ENCODE results near the gene PRRT1.
"Not testable (repeated sequence)": the region's sequence is repeated elsewhere in the genome, so short reads cannot be mapped to it uniquely, and the experiment has no call there.

The PRRT1 gene

GRCh38 chr6:32187009-32187709, 35.4 kb upstream of the PRRT1 start:
- DNase-seq (ENCODE audit: low read depth, low spot score), result no peak
- Histone ChIP-seq H3K36me3 (ENCODE audit: control insufficient read depth, insufficient read depth, low read length) (peaks cover 17% of the 10 kb centered on the region), H3K4me1 (ENCODE audit: control insufficient read depth, insufficient read depth, low read length) (peaks cover 10% of the 10 kb centered on the region), H3K27ac (ENCODE audit: low read length) (no peak overlapping the region), H3K27me3 (ENCODE audit: control insufficient read depth, insufficient read depth, low read length) (no peaks in the 10 kb centered on the region), H3K4me3 (ENCODE audit: low read length) (no peak overlapping the region), H3K9me3 (ENCODE audit: control insufficient read depth, insufficient read depth, low read length) (no peaks in the 10 kb centered on the region)
- no CpG with 5 or more reads among the region's 12 CpGs for WGBS (ENCODE audit: insufficient coverage, insufficient read length)

DNA sequence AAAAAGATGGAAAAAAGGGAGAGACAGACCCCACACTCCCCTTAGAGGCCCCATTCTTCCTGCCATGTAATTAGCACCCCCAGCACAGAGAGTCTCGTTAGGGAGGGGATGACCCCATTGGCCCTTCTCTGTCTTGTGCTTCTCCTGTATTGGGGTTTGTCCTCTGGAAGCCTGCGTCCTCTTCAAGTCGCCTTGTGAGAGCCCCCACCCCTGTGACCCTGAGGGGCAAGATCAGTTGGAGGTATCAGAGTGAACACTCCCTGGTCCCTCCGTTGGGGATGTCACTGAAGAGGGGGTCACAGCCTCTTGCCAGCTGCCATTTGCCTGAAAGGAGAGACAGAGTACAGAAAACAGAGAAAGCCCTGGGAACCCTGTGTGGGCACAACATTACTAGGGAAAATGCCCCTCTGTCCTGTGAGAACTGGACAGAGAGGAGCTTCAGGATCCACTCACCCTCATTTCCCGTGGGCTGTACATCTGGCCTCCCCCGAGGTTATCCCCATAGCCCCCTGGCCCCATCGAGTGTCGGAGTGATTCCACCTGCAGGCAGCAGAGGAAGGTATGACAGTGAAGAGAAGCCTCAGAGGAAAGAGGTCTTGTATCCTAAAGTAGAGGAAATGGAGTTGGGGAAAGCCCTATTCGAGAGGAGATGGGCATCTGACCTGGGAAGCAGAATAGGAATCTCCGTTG, 34.6 kb upstream of the PRRT1 start:
- H3K27me3 ChIP-seq (ENCODE audit: control insufficient read depth, insufficient read depth, low read length); H3K9me3 ChIP-seq (ENCODE audit: control insufficient read depth, insufficient read depth, low read length); H3K4me3 ChIP-seq (ENCODE audit: low read length); H3K4me1 ChIP-seq (ENCODE audit: control insufficient read depth, insufficient read depth, low read length); H3K27ac ChIP-seq (ENCODE audit: low read length); DNase-seq (ENCODE audit: low read depth, low spot score): not testable (repeated sequence)
- peaks cover 19% of the 10 kb centered on the region for H3K36me3 ChIP-seq (ENCODE audit: control insufficient read depth, insufficient read depth, low read length)
- no CpG with 5 or more reads among the region's 10 CpGs for WGBS (ENCODE audit: insufficient coverage, insufficient read length)

GRCh38 chr6:32185681-32186131, 34.0 kb upstream of the PRRT1 start:
- WGBS (ENCODE audit: insufficient coverage, insufficient read length), result no CpG with 5 or more reads among the region's 11 CpGs
- H3K9me3 ChIP-seq (ENCODE audit: control insufficient read depth, insufficient read depth, low read length); H3K27me3 ChIP-seq (ENCODE audit: control insufficient read depth, insufficient read depth, low read length); H3K4me3 ChIP-seq (ENCODE audit: low read length); DNase-seq (ENCODE audit: low read depth, low spot score); H3K4me1 ChIP-seq (ENCODE audit: control insufficient read depth, insufficient read depth, low read length); H3K27ac ChIP-seq (ENCODE audit: low read length): not testable (repeated sequence)
- H3K36me3 ChIP-seq (ENCODE audit: control insufficient read depth, insufficient read depth, low read length), result peaks cover 22% of the 10 kb centered on the region

DNA sequence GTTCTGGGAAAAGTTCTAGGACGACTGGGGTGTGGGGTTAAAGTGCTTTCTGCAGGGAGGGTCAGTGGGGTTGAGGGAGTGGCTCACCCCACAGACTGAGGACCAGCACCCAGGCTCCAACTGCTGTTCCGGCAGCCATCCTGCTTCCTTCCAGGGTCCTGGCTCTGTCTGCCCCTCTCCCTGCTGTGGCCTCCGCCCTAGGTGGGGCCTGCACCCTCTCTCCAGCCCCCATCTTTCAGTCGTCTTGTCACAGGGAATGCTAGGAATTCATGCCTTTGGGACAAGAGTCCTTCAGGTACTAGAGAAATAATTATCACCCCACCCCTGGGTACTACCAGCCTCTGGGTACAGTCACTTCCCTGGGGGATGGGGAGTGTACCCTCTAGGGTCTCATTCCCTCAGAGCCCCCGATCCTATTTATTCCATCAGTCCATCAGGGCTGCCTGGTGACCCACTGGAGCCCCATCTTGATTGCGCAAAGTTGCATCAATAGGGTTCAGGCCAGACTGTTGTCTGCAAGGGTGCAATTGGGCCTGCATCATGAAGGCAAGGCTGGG, 32.4 kb upstream of the PRRT1 start, which contains the start of gene AGER:
Gene AGER, minus strand, starts transcription at position 170 of the 557 bp plus-strand sequence. Its CDS starts 31 bp downstream, at position 139.
- Histone ChIP-seq H3K27ac (ENCODE audit: low read length) (no peak within 1 kb of the TSS), H3K4me1 (ENCODE audit: control insufficient read depth, insufficient read depth, low read length) (peaks cover 4% of the 10 kb centered on the region), H3K9me3 (ENCODE audit: control insufficient read depth, insufficient read depth, low read length) (no peaks in the 10 kb centered on the region), H3K36me3 (ENCODE audit: control insufficient read depth, insufficient read depth, low read length) (peaks cover 22% of the 10 kb centered on the region), H3K4me3 (ENCODE audit: low read length) (no peak within 1 kb of the TSS), H3K27me3 (ENCODE audit: control insufficient read depth, insufficient read depth, low read length) (no peaks in the 10 kb centered on the region)
- no peak for DNase-seq (ENCODE audit: low read depth, low spot score)
- WGBS (ENCODE audit: insufficient coverage, insufficient read length), result no CpG with 5 or more reads among the region's 6 CpGs

DNA sequence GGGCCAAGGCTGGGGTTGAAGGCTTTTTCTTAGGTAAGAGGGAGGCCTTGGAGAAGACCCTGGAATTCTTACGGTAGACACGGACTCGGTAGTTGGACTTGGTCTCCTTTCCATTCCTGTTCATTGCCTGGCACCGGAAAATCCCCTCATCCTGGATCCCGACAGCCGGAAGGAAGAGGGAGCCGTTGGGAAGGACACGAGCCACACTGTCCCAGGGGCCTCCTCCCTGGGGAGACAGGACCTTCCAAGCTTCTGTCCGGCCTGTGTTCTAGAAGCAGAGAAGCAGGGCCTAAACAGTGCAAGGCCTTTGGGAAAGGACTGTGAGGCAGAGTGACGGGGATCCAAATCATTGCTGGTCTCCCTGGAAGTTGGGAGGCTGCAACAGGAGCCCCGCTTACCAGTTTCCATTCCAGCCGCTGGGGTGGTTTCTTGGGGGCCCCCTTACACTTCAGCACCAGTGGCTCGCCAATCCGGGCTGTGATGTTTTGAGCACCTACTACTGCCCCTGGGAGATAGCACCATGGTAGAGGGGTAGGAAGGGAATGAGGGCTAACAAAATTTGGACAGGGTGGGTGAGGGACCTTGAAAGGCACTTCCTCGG, 31.8 kb upstream of the PRRT1 start:
- Histone ChIP-seq H3K27ac (ENCODE audit: low read length) (no peak overlapping the region), H3K4me1 (ENCODE audit: control insufficient read depth, insufficient read depth, low read length) (peaks cover 2% of the 10 kb centered on the region; the same call in 1 of the 2 replicates), H3K36me3 (ENCODE audit: control insufficient read depth, insufficient read depth, low read length) (peaks cover 22% of the 10 kb centered on the region), H3K27me3 (ENCODE audit: control insufficient read depth, insufficient read depth, low read length) (no peaks in the 10 kb centered on the region), H3K4me3 (ENCODE audit: low read length) (no peak overlapping the region), H3K9me3 (ENCODE audit: control insufficient read depth, insufficient read depth, low read length) (no peaks in the 10 kb centered on the region)
- no CpG with 5 or more reads among the region's 15 CpGs for WGBS (ENCODE audit: insufficient coverage, insufficient read length)
- no peak for DNase-seq (ENCODE audit: low read depth, low spot score)

GRCh38 chr6:32183030-32183429, 31.3 kb upstream of the PRRT1 start:
- Histone ChIP-seq H3K4me1 (ENCODE audit: control insufficient read depth, insufficient read depth, low read length) (peaks cover 2% of the 10 kb centered on the region; the same call in 1 of the 2 replicates), H3K27ac (ENCODE audit: low read length) (no peak overlapping the region), H3K36me3 (ENCODE audit: control insufficient read depth, insufficient read depth, low read length) (peaks cover 21% of the 10 kb centered on the region), H3K9me3 (ENCODE audit: control insufficient read depth, insufficient read depth, low read length) (no peaks in the 10 kb centered on the region), H3K4me3 (ENCODE audit: low read length) (no peak overlapping the region), H3K27me3 (ENCODE audit: control insufficient read depth, insufficient read depth, low read length) (no peaks in the 10 kb centered on the region)
- no CpG with 5 or more reads among the region's 3 CpGs for WGBS (ENCODE audit: insufficient coverage, insufficient read length)
- no peak for DNase-seq (ENCODE audit: low read depth, low spot score)

- peaks cover 2% of the 10 kb centered on the region; the same call in 1 of the 2 replicates for H3K4me1 ChIP-seq (ENCODE audit: control insufficient read depth, insufficient read depth, low read length)
- no peak for DNase-seq (ENCODE audit: low read depth, low spot score)
- H3K9me3 ChIP-seq (ENCODE audit: control insufficient read depth, insufficient read depth, low read length), result no peaks in the 10 kb centered on the region
- H3K27me3 ChIP-seq (ENCODE audit: control insufficient read depth, insufficient read depth, low read length), result no peaks in the 10 kb centered on the region
- no peak overlapping the region for H3K4me3 ChIP-seq (ENCODE audit: low read length)
- H3K27ac ChIP-seq (ENCODE audit: low read length), result no peak overlapping the region
- peaks cover 17% of the 10 kb centered on the region for H3K36me3 ChIP-seq (ENCODE audit: control insufficient read depth, insufficient read depth, low read length)
- no CpG with 5 or more reads among the region's 10 CpGs for WGBS (ENCODE audit: insufficient coverage, insufficient read length)
Measured at GRCh38 chr6:32182555-32182981, 30.8 kb upstream of the PRRT1 start.

DNA sequence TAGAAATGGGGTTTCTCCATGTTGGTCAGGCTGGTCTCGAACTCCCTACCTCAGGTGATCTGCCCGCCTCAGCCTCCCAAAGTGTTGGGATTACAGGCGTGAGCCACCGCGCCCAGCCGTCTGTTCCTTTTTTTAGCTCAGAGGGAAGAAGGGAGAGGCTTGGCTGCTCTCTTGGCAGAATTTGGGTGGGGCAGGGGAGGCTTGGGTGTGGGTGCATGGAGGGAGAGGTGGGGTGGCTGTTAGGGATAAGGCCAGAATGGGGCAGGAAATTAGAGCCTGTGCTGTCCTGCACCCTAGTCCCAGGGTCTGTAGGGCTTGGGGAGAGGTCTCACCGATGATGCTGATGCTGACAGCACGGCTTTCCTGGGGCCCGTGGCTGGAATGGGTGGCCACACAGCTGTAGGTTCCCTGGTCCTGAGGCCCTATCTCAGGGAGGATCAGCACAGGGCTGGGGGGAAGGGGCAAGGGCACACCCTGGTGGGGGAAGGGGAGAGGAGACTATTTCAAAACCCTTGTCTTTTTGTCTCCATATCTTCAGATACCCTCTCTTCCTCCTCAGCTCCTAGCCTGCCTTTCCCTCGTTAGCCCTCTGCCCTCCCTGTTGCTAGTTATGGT, 30.3 kb upstream of the PRRT1 start:
- Histone ChIP-seq H3K4me1 (ENCODE audit: control insufficient read depth, insufficient read depth, low read length) (peaks cover 2% of the 10 kb centered on the region), H3K27me3 (ENCODE audit: control insufficient read depth, insufficient read depth, low read length) (no peaks in the 10 kb centered on the region), H3K9me3 (ENCODE audit: control insufficient read depth, insufficient read depth, low read length) (no peaks in the 10 kb centered on the region), H3K4me3 (ENCODE audit: low read length) (no peak overlapping the region), H3K27ac (ENCODE audit: low read length) (no peak overlapping the region), H3K36me3 (ENCODE audit: control insufficient read depth, insufficient read depth, low read length) (peaks cover 15% of the 10 kb centered on the region)
- DNase-seq (ENCODE audit: low read depth, low spot score), result no peak
- no CpG with 5 or more reads among the region's 10 CpGs for WGBS (ENCODE audit: insufficient coverage, insufficient read length)

GRCh38 chr6:32181148-32181702, 29.5 kb upstream of the PRRT1 start:
- H3K9me3 ChIP-seq (ENCODE audit: control insufficient read depth, insufficient read depth, low read length), result no peaks in the 10 kb centered on the region
- peaks cover 2% of the 10 kb centered on the region for H3K4me1 ChIP-seq (ENCODE audit: control insufficient read depth, insufficient read depth, low read length)
- no peak for DNase-seq (ENCODE audit: low read depth, low spot score)
- WGBS (ENCODE audit: insufficient coverage, insufficient read length), result no CpG with 5 or more reads among the region's 15 CpGs
- peaks cover 8% of the 10 kb centered on the region for H3K36me3 ChIP-seq (ENCODE audit: control insufficient read depth, insufficient read depth, low read length)
- H3K4me3 ChIP-seq (ENCODE audit: low read length), result no peak overlapping the region
- H3K27ac ChIP-seq (ENCODE audit: low read length), result no peak overlapping the region
- no peaks in the 10 kb centered on the region for H3K27me3 ChIP-seq (ENCODE audit: control insufficient read depth, insufficient read depth, low read length)
